HCEC 1CT (cell line): ENCODE results near the gene GPHN.
A peak's percentile ranks its signal among the peaks of the same experiment; 100 is the strongest.

ENCODE experiments used
- DNase-seq: peaks from one replicate; pipeline ENCODE4 v3.0.0-alpha.2; 2017

Gene GPHN

DNA sequence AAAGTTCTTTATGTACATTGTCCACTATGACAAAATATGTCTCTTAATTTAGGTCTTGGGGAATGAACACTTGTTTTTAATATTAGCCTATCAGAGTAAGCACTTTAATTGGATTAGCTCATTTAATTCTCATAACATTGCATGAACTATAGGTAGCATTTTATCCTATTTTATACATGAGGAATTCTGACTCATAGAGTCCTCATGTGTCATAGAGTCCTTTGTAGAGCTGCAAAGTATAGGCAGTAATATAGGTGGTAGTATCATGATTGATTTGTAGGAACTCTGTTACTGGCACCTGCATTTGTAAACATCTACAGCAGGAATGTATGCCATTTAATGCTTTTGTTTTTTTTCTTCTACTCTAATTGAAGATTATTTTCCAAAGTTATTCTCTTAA, 96.0 kb downstream of the GPHN start:
- DNase-seq = no peak

DNA sequence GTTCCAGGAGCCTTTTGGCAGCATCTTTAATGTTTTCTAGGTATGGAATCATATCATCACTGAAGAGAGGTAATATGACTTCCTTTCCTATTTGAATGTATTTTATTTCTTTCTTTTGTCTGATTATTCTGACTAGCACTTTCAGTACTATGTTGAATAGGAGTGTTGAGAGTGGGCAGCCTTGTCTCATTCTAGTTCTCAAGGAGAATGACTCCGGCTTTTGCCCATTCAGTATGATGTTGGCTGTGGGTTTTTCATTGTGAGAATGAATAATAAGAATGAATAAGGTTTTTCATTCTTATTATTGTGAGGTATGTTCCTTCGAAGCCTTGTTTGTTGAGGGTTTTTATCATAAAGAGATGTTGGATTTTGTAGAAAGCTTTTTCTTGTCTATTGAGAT, 98.9 kb downstream of the GPHN start:
- no peak for DNase-seq

DNA sequence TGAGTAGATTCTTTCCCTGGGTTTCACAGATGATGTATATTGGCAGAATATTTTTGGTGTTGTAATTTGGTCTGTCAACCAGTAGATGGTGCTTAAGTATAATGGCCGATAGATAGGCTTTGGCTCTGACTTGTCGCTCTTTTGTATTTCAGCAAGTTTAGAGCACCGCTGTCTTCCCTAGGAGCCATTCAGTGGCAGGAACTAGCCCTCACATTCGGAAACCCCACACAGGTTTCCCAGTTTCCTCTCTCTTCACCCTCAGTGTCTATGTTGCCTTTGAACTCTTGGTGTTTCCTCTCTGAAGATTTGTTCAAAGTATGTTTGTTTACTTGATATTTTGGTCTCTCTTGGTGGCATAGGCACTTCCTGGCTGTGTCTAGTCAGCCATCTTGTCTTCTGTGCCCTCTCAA, 102.2 kb downstream of the GPHN start:
- peak; percentile 11 for DNase-seq

DNA sequence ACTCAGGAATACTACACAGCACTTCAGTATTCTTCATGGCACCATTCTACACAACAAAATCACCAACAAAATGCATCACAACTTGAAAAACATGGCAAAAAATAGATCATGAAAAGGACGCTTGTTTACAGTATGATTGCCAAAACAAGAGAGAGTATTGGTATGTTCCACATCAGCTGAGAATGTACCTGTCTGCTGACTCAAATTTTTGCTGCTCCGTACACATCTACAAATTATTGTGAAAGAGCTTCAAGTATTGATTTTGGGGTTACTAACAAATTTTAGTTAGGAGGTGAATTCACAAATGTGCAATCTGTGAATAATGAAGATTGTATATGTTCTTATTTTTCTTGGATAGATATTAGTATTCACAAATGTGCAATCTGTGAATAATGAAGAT, 105.4 kb downstream of the GPHN start:
- DNase-seq = no peak

DNA sequence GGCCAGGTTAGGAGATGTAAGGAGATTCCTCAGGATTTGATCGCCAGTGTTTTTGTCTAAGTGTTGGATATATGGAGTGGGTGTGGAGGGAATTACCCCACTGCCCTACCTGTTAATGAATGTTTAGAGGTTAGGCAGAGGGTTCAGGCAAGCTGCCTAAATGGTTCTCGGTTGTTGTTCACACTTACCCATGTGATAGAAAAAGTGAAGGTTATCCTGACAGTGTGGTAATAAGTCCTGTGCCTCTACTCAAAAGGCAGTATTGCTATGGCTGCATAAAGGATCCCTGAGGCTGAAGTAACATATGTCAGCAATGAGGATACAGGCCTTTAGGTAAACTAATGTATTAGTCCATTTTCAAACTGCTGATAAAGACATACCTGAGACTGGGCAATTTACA, 112.0 kb downstream of the GPHN start:
- DNase-seq = no peak

DNA sequence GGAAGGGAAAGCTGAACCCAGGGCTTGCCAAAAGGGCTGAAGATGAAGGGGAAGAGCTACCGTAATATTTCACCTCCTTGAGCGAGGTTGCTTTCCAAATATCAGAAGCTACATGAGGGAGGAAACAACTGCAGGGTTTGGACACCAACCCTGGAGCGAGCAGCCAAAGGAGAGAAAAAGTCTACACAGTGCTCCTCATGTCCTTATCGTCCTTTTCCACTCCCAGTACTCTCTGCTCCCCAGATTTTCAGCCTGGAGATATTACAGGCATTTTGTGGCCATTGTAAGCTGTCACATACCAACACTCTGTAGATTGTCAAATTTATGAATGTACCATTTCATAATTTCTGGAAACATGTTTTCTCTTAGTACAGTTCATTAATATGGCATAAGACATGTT, 115.9 kb downstream of the GPHN start:
- no peak for DNase-seq

DNA sequence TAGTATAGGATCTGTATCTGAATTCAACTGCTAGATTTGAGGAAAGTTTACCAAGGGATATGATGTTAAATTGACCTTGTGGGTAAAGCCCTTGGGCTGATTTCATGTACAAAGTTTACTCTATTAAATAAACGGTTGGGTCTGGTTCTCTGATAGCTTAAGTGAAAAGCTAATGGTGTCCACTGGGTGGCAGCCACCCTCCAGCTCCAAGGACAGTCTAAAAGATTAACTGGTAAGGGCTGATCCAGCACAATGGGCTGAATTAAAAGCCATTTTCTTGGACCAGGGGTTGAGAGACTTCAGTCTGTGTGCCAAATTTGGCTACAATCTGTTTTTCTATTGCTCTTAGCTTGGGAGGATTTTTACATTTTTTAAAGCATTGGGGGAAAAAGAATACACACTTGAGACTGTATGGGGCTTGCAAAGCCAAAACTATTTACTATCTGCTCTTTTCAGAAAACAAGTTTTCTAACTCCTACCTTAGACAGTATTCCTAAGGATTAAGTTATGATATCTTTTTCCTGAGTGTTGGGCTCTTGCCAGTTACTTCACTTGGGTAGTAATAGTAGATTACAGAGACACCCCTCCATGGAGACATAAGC, 116.5 kb downstream of the GPHN start:
- peak; percentile 58 for DNase-seq

DNA sequence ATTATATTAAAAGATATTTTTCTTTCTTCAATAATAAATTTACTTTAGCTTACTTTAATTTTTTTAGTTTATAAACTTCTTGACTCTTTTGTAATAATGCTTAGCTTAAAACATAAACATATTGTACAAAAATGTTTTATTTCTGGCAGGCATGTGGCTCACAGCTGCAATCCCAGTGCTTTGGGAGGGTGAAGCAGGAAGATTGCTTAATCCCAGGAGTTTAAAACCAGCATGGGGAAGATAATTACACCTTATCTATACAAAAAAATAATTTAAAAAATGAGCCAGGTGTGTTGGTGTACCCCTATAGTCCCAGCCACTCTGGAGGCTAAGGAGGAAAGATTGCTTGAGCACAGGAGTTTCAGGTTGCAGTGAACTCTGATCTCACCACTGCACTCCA, 120.7 kb downstream of the GPHN start:
- peak; percentile 42 for DNase-seq

DNA sequence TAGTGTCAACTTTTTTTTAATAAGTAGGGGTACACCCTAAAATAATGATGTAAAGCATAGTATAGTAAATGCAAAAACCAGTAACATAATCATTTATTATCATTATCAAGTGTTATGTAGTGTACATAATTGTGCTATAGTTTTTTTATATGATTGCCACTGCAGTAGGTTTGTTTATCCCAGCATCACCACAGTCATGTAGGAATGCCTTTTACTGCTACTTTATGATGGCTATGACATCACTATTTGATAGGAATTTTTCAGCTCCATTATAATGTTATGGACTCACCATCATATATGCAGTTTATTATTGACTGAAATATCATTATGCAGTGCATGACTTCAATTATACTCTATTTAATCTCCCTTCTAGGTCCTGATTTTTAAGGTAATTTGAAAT, 121.6 kb downstream of the GPHN start:
- DNase-seq = peak; percentile 9

DNA sequence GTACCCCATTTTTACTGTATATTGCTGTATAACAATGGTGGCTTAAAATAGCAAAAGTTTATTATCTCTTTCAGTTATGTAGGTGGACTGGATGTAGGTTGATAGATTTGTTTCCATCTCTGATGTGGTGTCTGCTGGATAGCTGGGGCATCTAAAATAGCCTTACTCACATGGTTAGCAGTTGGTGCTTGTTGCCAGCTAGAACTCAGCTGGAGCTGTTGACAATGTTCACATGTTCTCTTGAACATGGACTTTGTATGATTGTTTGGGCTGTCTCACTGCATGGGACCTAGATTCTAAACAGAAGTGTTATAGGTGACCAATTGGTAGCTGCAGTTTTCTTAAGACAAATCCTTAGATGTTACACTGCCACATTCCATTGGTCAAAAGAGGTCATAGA, 126.9 kb downstream of the GPHN start:
- DNase-seq = no peak

DNA sequence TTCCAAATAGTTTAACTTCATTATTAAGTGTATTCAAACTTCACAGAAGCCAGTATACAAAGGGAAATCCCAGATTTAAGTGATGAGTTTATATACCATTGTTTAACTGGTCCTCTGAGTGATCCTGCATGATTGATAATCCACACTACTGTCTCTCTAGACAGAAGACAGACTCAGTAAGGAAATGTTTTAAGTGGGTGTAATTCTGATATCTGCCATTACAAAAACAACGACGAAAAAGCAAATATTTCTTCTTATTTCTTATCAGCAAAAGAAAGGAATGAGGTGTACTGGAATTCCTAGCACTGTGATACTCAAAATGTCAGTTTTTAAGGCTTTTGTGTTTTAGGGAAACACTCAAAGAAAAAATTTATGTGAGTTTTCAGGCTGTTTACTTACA, 127.5 kb downstream of the GPHN start:
- DNase-seq = no peak

DNA sequence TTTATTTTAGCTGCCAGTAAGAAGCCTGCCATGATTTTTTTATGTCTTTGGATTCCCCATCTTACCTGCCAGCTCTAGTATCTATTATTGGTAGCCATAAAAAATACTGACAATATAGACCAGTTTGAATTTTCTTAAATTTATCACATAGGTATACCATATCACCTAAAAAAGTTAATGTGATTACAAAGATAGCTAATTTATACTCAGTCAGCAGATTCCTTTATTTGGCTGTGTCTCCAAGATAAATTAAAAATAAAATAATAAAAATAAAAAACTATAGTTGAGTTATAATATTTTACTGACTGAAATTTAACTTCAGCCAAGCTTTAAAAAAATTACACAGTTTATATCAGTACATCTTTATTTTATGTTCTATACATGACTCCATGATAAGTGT, 128.3 kb downstream of the GPHN start:
- DNase-seq = no peak

DNA sequence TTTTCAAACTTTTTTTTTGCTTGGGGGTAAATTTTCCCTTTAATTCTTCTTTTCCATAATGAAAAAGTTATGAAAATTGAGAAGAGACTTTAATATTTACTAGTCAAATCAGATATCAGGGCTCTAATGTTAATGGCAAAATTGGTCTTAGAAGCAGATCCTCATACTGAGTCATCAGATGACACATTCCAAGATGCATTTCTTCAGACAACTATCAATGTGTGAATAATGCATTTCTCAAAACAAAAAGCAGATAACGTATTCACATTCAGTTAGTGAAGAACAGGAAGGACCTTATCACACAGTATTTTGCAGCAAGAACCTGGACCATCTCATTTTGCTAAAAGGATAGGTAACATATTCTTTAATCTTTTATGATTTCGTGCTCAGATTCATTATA, 130.7 kb downstream of the GPHN start:
- peak; percentile 56 for DNase-seq

DNA sequence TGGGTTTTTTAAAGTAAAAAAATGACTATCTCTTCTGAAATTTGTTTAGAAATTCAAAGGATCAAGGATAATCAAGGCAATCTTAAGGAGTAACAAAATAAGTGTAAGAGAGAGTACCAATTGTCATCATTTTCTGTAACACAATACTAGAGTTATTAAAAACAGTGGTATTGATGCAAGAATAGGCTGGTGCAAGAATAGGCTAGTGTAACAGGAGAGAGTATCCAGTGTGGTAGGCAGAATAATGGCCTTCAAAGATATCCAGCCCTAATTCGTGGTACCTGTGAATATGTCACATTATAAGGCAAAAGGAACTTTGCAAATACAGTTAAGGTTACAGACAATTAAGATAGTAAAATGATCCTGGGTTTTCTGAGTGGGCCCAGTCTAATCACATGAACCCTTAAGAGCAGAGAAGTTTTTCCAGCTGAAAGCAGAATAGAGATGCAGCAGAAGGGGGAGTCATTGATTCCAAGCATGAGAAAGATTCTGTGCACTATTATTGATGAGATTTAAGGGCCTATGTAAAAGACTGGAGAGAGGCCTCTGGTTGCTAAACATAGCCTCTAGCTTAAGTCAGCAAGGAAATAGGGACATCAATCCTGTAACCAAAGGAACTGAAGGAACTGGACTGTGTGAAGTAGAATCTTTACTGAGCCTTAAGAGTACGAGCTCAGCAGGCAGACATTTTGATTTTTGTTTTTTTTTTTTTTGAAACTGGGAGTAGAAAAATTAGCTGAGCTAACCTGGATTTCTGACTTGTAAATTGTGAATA, 134.1 kb downstream of the GPHN start:
- DNase-seq = no peak

DNA sequence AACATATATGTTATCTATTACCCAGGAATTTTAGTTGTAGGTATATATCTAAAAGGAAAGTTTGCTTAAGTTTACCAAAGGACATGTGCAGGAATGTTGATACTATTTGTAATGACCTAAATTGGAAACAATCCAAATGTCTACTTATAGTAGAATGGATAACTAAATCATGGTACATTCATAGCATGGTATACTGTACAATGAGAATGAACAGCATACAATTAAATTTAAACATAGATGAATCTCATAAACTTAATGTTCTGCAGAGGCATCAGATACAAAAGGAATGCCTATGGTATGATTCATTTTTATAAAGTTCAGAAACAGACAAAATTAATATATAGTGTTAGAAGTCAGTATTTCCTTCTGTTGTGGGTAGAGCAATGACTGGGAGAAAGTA, 135.4 kb downstream of the GPHN start:
- DNase-seq = no peak

DNA sequence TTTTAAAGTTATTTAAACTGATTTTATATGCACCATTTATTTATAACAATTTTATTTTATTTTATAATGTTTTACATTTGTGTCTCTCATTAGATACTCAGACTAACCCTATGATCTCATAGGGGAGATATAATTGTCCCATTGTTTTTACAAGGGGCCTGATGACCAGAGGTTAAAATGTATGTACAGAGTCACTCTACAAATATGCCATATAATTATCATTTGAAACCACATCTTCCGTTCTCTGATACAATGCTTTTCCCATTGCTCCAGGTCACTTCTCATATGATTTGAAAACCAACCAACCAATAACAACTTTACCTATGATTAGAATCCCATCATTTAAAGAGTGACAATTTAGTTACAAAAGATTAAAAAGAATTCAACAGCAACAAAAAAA, 137.8 kb downstream of the GPHN start:
- DNase-seq = no peak

DNA sequence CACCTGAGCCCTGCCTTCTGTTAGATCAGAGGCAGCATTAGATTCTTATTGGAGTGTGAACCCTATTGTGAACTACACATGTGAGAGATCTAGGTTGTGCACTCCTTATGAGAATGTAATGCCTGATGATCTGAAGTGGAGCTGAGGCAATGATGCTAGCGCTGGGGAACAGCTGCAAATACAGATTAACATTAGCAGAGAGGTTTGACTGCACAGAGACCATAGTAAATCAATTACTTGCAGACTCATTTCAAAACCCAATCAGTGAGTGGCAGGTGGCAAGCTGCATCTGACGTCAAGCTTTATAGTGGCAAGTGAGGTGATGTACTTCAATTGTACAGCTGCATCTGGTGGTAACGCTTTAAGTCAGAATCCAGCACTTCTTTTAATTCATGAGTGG, 141.6 kb downstream of the GPHN start:
- DNase-seq = no peak

DNA sequence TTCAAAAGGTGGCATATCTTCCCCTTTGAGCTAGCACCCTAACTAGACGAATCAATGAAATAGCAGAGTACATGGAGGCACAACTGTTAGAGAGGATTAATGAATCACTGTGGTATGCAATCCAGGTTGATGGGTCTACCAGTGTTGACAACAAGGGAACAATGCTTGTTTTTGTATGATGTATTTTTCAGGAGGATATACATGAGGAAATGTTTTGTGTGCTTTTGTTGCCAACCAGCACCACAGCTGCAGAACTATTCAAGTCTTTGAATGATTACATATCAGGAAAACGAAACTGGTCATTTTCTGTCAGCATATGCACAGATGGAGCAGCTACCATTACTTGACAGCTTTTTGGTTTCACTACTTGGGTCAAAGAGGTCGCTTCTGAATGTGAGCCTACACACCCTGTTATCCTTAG, 142.6 kb downstream of the GPHN start:
- no peak for DNase-seq

DNA sequence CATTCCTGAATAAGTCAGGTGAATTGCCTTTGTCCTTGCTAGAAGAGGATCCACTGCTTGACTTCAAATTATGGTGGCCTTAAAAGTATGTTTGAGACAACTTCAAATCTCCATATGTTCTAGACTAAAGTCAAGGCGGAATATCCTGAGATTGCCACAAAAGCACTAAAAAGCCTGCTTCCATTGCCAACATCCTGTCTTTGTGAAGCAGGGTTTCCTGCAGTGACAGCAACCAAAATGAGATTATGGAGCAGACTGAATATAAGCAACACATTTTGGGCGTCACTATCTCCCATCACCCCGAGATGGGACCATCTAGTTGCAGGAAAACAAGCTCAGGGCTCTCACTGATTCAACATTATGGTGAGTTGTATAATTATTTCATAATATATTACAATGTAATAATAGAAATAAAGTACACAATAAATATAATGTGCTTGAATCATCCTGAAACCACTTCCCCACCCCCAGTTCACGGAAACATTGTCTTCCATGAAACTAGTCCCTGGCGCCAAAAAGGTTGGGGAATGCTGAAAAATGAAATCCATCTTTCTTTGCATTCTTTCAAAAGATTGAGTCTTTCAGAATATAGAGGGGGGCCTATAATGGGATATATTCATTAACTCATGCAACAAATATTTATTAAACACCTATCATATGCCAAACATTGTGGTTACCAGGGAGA, 143.7 kb downstream of the GPHN start:
- DNase-seq = no peak

DNA sequence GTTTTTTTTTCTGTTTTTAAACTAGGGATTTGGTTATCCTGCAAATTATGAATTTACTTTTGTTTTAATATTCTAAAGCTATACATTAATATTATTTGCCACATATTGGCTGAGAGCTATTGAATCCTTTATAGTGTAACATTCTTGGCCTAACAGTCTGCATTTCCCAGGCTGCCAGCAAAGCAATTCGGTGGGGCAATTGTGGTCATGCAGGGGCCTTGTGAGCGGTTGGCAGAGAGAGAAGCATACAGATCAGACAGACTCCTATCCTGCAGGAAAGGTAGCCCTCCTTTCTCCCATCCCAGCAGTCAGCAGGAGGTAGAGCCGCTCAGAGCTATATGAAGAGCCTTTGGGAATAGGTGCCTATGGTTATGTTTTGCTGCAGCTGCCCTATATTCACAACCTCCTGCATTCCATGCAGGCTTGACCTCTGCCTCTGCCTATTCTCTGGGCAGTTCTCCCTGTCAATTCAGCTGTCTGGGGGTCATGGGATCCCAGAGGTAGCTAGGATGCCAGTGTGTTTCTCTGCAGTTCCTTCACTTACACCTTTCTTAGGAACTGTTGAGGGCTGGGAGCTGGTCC, 144.7 kb downstream of the GPHN start:
- no peak for DNase-seq

DNA sequence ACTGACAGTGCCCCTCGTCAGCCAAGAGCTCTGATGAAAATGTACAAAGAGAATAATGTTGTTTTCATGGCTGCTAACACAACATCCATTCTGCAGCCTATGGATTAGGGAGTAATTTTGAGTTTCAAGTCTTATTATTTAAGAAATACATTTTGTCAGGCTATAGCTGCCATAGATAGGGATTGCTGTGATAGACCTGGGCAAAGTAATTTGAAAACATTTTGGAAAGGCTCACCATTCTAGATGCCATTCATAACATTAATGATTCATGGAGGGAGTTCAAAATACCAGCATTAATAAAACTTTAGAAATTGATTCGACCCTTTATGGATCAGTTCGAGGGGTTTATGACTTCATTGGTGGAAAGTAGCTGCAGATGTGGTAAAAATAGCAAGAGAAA, 149.8 kb downstream of the GPHN start:
- DNase-seq = no peak

DNA sequence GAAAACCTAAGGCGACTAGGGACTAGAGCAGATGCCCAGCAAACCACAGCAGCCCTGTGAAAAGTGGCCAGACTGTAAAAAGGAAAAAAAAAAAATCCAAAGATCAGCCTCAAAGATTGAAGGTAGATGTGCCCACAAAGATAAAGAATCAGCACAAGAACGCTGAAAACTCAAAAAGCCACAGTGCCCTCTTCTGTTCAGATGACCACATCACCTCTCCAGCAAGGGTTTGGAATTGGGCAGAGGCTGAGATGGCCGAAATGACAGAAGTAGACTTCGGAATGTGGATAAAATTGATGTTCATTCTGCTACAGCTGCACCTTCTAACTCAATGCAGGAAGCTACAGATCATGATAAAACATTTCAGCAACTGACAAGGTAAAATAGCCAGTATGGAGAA, 154.4 kb downstream of the GPHN start:
- peak; percentile 5 for DNase-seq

DNA sequence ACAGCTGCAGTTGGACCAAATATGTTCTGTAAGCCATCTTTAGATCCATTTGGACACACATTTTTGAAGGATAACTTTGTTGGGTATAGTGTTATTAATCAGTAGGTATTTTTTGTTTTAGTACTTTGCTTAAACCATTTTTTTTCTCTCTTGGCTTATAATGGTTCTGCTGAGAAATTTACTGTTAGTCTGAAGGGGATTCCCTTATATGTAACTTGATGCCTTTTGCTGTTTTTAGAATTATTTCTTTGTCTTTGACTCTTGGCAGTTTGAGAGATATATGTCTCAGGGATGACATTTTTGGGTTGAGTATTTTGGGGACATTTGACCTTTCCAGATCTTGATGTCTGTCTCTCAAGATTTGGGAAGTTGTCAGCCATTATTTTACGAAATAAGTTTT, 169.8 kb downstream of the GPHN start:
- DNase-seq = no peak

DNA sequence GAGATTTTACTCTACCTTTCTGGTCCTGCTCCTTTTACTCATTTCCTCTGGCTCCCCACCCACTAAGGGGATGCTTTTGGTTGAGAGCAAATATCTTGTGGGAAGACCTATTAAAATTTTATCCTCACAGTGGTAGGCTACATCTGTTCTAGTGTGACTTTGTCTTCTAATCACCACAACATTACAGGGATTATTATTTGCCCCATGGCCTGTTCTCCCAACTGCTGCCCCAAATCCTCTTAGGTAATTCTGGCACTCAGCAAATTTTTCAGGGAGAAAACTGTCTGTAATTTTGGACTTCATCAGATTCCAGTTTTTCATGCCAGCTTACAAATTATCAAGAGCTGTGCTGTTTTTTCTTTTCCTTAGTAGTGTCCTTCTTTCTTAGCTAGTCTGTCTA, 172.3 kb downstream of the GPHN start:
- no peak for DNase-seq
